ENCODE results near the gene HDAC10. TPM values are rescaled to one million over a fixed set of nuclear protein-coding genes. Genes with fewer than 3 reads are reported as not detected.

HDAC10 gene
- total and polyA plus RNA-seq, 2 experiments from 2014 or later, result 23.8 to 30.2 TPM

GRCh38 chr22:50296658-50297490 lies 45.8 kb upstream of the HDAC10 start:
- no peak overlapping the region for H3K4me2 ChIP-seq
- WGBS (ENCODE audit: low lambda C conversion rate, missing lambda C conversion rate), result 80% methylated on average over 25 of the region's 29 CpGs
- no peak overlapping the region for H3K4me3 ChIP-seq
- peak overlapping the region; percentile 36 for H3K27ac ChIP-seq
- H2AFZ ChIP-seq, result no peak overlapping the region
- H4K20me1 ChIP-seq (ENCODE audit: insufficient read depth, poor library complexity, severe bottlenecking), result peaks cover 82% of the 10 kb centered on the region
- no peak for DNase-seq (ENCODE audit: low spot score)
- no peaks in the 10 kb centered on the region for H3K9me2 ChIP-seq (replicated peaks; ENCODE audit: insufficient read depth)
- H3K27me3 ChIP-seq, result no peaks in the 10 kb centered on the region
- no peaks in the 10 kb centered on the region for H3K9me3 ChIP-seq (ENCODE audit: low read depth)
- no peaks in the 10 kb centered on the region for H3K36me3 ChIP-seq (replicated peaks; ENCODE audit: insufficient read depth, low read depth)
- peaks cover 97% of the 10 kb centered on the region for H3K79me2 ChIP-seq
- H3K4me1 ChIP-seq (ENCODE audit: insufficient read depth), result peaks cover 89% of the 10 kb centered on the region
- no peak for TF ChIP-seq EZH2phosphoT487 (IDR thresholded peaks at IDR 0.05; ENCODE audit: low read depth, severe bottlenecking, unreplicated experiment)
- TF ChIP-seq CTCF (IDR thresholded peaks at IDR 0.05; ENCODE audit: poor library complexity), result no peak
- no peak for TF ChIP-seq EZH2 (IDR thresholded peaks at IDR 0.05; ENCODE audit: borderline replicate concordance)

DNA sequence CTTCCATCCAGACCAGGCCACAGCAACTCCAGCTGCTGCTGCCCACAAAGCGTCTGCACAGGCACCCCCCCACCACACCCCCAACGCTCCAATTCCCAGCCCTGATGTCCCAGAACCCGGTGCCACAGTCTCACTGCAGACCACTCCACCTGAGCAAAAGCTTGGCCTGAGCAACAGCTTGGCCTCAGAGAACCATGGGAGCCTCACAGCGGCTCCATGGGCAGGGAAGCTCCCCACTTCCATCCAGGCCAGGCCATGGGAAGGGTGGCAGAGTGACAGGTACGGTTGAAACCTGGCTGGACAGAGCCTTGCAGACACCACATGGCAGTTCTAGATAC lies 43.2 kb upstream of the HDAC10 start:
- no peak overlapping the region for H3K4me3 ChIP-seq
- no peak for DNase-seq (ENCODE audit: low spot score)

GRCh38 chr22:50293441-50294318 lies 42.6 kb upstream of the HDAC10 start:
- Histone ChIP-seq H4K20me1 (ENCODE audit: insufficient read depth, poor library complexity, severe bottlenecking) (peaks cover 76% of the 10 kb centered on the region), H3K4me1 (ENCODE audit: insufficient read depth) (peaks cover 58% of the 10 kb centered on the region)
- DNase-seq (ENCODE audit: low spot score), result peak; percentile 86

More for the DNA sequence above, 43.2 kb upstream of the HDAC10 start:
- no peaks in the 10 kb centered on the region for H3K36me3 ChIP-seq (replicated peaks; ENCODE audit: insufficient read depth, low read depth)
- H3K4me1 ChIP-seq (ENCODE audit: insufficient read depth), result peaks cover 64% of the 10 kb centered on the region
- H3K4me2 ChIP-seq, result peak overlapping the region; percentile 83
- no peaks in the 10 kb centered on the region for H3K27me3 ChIP-seq
- H3K27ac ChIP-seq, result peak overlapping the region; percentile 99
- TF ChIP-seq CTCF (IDR thresholded peaks at IDR 0.05; ENCODE audit: poor library complexity), result no peak
- TF ChIP-seq EZH2 (IDR thresholded peaks at IDR 0.05; ENCODE audit: borderline replicate concordance), result no peak
- no peak for TF ChIP-seq EZH2phosphoT487 (IDR thresholded peaks at IDR 0.05; ENCODE audit: low read depth, severe bottlenecking, unreplicated experiment)
- peaks cover 77% of the 10 kb centered on the region for H4K20me1 ChIP-seq (ENCODE audit: insufficient read depth, poor library complexity, severe bottlenecking)
- no peaks in the 10 kb centered on the region for H3K9me3 ChIP-seq (ENCODE audit: low read depth)
- 69% methylated on average over 5 of the region's 5 CpGs for WGBS (ENCODE audit: low lambda C conversion rate, missing lambda C conversion rate)
- H2AFZ ChIP-seq, result no peak overlapping the region
- no peaks in the 10 kb centered on the region for H3K9me2 ChIP-seq (replicated peaks; ENCODE audit: insufficient read depth)
- peaks cover 97% of the 10 kb centered on the region for H3K79me2 ChIP-seq

More at GRCh38 chr22:50293441-50294318, 42.6 kb upstream of the HDAC10 start:
- Histone ChIP-seq H3K4me3 (no peak overlapping the region), H2AFZ (no peak overlapping the region), H3K9me2 (replicated peaks; ENCODE audit: insufficient read depth) (no peaks in the 10 kb centered on the region), H3K4me2 (peak overlapping the region; percentile 83), H3K27me3 (no peaks in the 10 kb centered on the region), H3K27ac (peak overlapping the region; percentile 99), H3K9me3 (ENCODE audit: low read depth) (no peaks in the 10 kb centered on the region), H3K36me3 (replicated peaks; ENCODE audit: insufficient read depth, low read depth) (no peaks in the 10 kb centered on the region), H3K79me2 (peaks cover 97% of the 10 kb centered on the region)
- WGBS (ENCODE audit: low lambda C conversion rate, missing lambda C conversion rate), result 15% methylated on average over 24 of the region's 42 CpGs
- TF ChIP-seq CTCF (IDR thresholded peaks at IDR 0.05; ENCODE audit: poor library complexity), result no peak
- no peak for TF ChIP-seq EZH2phosphoT487 (IDR thresholded peaks at IDR 0.05; ENCODE audit: low read depth, severe bottlenecking, unreplicated experiment)
- TF ChIP-seq EZH2 (IDR thresholded peaks at IDR 0.05; ENCODE audit: borderline replicate concordance), result no peak
